ENCODE measurements around the gene SLC35B2.

SLC35B2 gene

DNA sequence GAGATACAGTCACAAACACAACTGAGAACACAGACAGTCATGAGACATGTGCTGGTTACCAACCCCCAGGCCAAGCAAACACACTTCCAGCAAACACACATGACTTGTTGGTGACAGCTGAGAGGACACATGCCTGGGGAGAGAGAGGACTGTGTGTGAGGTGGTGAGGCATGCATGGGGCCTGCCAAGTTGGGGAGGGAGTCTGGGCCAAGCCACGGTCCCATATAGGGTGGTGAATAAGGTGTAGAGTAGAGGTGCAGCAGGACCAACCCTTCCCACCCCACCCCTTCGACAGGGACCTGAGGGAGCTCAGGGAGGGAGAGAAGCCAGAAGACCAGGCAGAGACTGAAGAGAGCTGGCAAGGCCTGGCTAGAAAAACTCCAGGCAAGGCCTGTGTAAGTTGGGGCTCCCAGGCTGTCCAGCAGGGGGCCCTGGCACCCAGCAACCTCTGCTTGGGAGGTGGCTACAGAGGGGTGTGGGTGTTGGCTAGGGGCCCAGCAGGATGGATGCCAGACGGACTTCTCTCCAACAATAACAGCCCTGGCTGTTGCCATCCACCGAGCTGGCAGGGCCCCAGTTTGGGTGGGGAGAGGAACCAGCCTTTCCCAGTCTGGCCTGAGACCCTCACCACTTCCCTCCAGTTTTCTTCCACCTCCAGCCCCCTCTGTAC is 35.9 kb downstream of the SLC35B2 start (continued):
- TF ChIP-seq, protein P1, sequence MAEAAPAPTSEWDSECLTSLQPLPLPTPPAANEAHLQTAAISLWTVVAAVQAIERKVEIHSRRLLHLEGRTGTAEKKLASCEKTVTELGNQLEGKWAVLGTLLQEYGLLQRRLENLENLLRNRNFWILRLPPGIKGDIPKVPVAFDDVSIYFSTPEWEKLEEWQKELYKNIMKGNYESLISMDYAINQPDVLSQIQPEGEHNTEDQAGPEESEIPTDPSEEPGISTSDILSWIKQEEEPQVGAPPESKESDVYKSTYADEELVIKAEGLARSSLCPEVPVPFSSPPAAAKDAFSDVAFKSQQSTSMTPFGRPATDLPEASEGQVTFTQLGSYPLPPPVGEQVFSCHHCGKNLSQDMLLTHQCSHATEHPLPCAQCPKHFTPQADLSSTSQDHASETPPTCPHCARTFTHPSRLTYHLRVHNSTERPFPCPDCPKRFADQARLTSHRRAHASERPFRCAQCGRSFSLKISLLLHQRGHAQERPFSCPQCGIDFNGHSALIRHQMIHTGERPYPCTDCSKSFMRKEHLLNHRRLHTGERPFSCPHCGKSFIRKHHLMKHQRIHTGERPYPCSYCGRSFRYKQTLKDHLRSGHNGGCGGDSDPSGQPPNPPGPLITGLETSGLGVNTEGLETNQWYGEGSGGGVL (tag by site-specific recombination; IDR thresholded peaks at IDR 0.05) = peak; percentile 52
- TF ChIP-seq ZNF600 (tag by site-specific recombination; IDR thresholded peaks at IDR 0.05) (peak; percentile 66; the same call in 1 of the 2 replicates), ZNF324 (tag by site-specific recombination; IDR thresholded peaks at IDR 0.05) (0 out of 2 replicates have a peak, but pooled peaks have one; percentile 17), EGR2 (tag by site-specific recombination; IDR thresholded peaks at IDR 0.05; ENCODE audit: low read depth) (peak; percentile 67), ZNF239 (tag by site-specific recombination; IDR thresholded peaks at IDR 0.05) (no peak), ZNF214 (tag by site-specific recombination; IDR thresholded peaks at IDR 0.05; ENCODE audit: borderline replicate concordance) (no peak), ZNF423 (tag by site-specific recombination; IDR thresholded peaks at IDR 0.05) (peak; percentile 37; the same call in 1 of the 2 replicates), ZNF391 (tag by site-specific recombination; IDR thresholded peaks at IDR 0.05; ENCODE audit: borderline replicate concordance, low read depth) (no peak), ZNF169 (tag by site-specific recombination; IDR thresholded peaks at IDR 0.05) (no peak), ZNF837 (tag by site-specific recombination; IDR thresholded peaks at IDR 0.05) (no peak), ZNF571 (tag by site-specific recombination; IDR thresholded peaks at IDR 0.05) (no peak), MEIS1 (CRISPR knock-in tag; IDR thresholded peaks at IDR 0.05; ENCODE audit: borderline replicate concordance) (no peak), RBAK (tag by site-specific recombination; IDR thresholded peaks at IDR 0.05) (no peak), ZNF677 (tag by site-specific recombination; IDR thresholded peaks at IDR 0.05) (no peak), YY2 (tag by site-specific recombination; IDR thresholded peaks at IDR 0.05) (no peak), ZNF16 (tag by site-specific recombination; IDR thresholded peaks at IDR 0.05; ENCODE audit: low read depth) (no peak), ZSCAN30 (tag by site-specific recombination; IDR thresholded peaks at IDR 0.05) (peak; percentile 57), ZNF202 (tag by site-specific recombination; IDR thresholded peaks at IDR 0.05; ENCODE audit: borderline replicate concordance) (no peak), ZEB2 (tag by site-specific recombination; IDR thresholded peaks at IDR 0.05) (no peak), ZBTB48 (tag by site-specific recombination; IDR thresholded peaks at IDR 0.05) (peak; percentile 45), SCRT2 (tag by site-specific recombination; IDR thresholded peaks at IDR 0.05) (peak; percentile 79), ZNF426 (tag by site-specific recombination; IDR thresholded peaks at IDR 0.05) (no peak), ZNF555 (tag by site-specific recombination; conservative IDR thresholded peaks at IDR 0.05) (no peak), ZXDB (tag by site-specific recombination; IDR thresholded peaks at IDR 0.05) (peak; percentile 79), TRIM28 (IDR thresholded peaks at IDR 0.05; ENCODE audit: borderline replicate concordance, low read length) (no peak), ZNF48 (tag by site-specific recombination; IDR thresholded peaks at IDR 0.05) (no peak), ZNF549 (tag by site-specific recombination; IDR thresholded peaks at IDR 0.05) (no peak), GLI2 (tag by site-specific recombination; IDR thresholded peaks at IDR 0.05; ENCODE audit: borderline replicate concordance, low read depth) (no peak), SP2 (tag by site-specific recombination; IDR thresholded peaks at IDR 0.05) (peak; percentile 49), ZNF843 (tag by site-specific recombination; IDR thresholded peaks at IDR 0.05) (peak; percentile 17; the same call in 1 of the 2 replicates)
- TF ChIP-seq, protein P2, sequence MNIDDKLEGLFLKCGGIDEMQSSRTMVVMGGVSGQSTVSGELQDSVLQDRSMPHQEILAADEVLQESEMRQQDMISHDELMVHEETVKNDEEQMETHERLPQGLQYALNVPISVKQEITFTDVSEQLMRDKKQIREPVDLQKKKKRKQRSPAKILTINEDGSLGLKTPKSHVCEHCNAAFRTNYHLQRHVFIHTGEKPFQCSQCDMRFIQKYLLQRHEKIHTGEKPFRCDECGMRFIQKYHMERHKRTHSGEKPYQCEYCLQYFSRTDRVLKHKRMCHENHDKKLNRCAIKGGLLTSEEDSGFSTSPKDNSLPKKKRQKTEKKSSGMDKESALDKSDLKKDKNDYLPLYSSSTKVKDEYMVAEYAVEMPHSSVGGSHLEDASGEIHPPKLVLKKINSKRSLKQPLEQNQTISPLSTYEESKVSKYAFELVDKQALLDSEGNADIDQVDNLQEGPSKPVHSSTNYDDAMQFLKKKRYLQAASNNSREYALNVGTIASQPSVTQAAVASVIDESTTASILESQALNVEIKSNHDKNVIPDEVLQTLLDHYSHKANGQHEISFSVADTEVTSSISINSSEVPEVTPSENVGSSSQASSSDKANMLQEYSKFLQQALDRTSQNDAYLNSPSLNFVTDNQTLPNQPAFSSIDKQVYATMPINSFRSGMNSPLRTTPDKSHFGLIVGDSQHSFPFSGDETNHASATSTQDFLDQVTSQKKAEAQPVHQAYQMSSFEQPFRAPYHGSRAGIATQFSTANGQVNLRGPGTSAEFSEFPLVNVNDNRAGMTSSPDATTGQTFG (tag by site-specific recombination; IDR thresholded peaks at IDR 0.05; ENCODE audit: borderline replicate concordance) = no peak
- TF ChIP-seq, protein P3, sequence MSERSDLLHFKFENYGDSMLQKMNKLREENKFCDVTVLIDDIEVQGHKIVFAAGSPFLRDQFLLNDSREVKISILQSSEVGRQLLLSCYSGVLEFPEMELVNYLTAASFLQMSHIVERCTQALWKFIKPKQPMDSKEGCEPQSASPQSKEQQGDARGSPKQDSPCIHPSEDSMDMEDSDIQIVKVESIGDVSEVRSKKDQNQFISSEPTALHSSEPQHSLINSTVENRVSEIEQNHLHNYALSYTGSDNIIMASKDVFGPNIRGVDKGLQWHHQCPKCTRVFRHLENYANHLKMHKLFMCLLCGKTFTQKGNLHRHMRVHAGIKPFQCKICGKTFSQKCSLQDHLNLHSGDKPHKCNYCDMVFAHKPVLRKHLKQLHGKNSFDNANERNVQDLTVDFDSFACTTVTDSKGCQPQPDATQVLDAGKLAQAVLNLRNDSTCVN (tag by site-specific recombination; optimal IDR thresholded peaks at IDR 0.05) = no peak
- TF ChIP-seq, protein P4, sequence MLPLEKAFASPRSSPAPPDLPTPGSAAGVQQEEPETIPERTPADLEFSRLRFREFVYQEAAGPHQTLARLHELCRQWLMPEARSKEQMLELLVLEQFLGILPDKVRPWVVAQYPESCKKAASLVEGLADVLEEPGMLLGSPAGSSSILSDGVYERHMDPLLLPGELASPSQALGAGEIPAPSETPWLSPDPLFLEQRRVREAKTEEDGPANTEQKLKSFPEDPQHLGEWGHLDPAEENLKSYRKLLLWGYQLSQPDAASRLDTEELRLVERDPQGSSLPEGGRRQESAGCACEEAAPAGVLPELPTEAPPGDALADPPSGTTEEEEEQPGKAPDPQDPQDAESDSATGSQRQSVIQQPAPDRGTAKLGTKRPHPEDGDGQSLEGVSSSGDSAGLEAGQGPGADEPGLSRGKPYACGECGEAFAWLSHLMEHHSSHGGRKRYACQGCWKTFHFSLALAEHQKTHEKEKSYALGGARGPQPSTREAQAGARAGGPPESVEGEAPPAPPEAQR (tag by site-specific recombination; IDR thresholded peaks at IDR 0.05) = no peak
- TF ChIP-seq, protein P5, sequence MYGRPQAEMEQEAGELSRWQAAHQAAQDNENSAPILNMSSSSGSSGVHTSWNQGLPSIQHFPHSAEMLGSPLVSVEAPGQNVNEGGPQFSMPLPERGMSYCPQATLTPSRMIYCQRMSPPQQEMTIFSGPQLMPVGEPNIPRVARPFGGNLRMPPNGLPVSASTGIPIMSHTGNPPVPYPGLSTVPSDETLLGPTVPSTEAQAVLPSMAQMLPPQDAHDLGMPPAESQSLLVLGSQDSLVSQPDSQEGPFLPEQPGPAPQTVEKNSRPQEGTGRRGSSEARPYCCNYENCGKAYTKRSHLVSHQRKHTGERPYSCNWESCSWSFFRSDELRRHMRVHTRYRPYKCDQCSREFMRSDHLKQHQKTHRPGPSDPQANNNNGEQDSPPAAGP (tag by site-specific recombination; IDR thresholded peaks at IDR 0.05) = peak; percentile 81

Measured in HEK293 (cell line).